Measurements from ENCODE around the gene KCP.

Gene KCP

DNA sequence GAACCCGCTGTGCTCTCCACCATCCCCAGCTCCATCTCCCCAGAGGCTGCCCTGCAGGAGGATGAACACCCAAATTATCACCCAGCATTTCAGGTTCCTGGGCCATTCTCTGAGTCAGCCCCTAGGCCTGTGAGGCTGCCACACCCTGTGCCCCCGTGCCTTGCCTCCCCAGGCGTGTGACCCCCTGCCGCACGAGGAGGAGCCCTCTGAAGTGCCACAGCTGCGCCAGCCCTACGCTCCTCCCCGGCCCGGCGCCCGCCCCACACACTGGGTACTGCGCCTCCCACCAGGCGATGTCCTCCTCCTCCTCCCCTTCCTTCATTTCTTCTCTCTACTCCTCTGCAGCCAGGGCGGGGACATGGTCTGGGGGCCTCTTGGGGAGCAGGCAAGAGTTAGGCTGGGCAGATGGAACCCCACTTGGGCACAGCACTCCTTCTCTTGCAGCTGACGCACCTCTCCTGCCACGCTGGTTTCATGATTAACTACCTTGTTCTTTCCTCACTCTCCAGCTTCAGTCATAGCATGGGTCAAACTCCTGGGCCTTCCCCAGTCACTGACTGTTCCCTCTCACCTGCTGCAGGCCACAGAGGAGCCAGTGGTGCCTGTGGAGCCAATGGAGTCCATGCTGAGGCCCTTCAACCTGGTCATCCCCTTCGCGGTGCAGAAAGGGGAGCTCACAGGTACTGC lies 60.6 kb downstream of the KCP start:
- no peak overlapping the region for H2BK12ac ChIP-seq (ENCODE audit: low read length in 2 of 2)
- H3K4me3 ChIP-seq (ENCODE audit: insufficient read depth in 1 of 2, low read depth in 1 of 2, low read length in 2 of 2): no peak overlapping the region
- no peak overlapping the region for H3K4me2 ChIP-seq (ENCODE audit: low read length, poor library complexity, severe bottlenecking)
- H3K27ac ChIP-seq (ENCODE audit: low read length, poor library complexity, severe bottlenecking): no peak overlapping the region
- H2AFZ ChIP-seq (ENCODE audit: low read depth, low read length): no peak overlapping the region
- H2AK5ac ChIP-seq (ENCODE audit: low read length, severe bottlenecking): no peak overlapping the region
- peaks cover 5% of the 10 kb centered on the region for H3K4me1 ChIP-seq (ENCODE audit: control insufficient read depth, insufficient read depth, low read depth, low read length)
- H2BK120ac ChIP-seq (ENCODE audit: low read depth, low read length): no peak overlapping the region
- H3K23ac ChIP-seq (ENCODE audit: low read length in 2 of 2): no peak overlapping the region
- DNase-seq: no peak
- no peak overlapping the region for H3K9ac ChIP-seq (ENCODE audit: low read length)
- H3K36me3 ChIP-seq (ENCODE audit: control insufficient read depth in 1 of 2, insufficient read depth in 2 of 2, low read depth in 1 of 2, low read length in 2 of 2): peaks cover 96 to 97% of the 10 kb centered on the region in 2 experiments
- H2BK15ac ChIP-seq (ENCODE audit: low read depth, poor library complexity, severe bottlenecking): no peak overlapping the region
- peaks cover 7% of the 10 kb centered on the region for H3K79me1 ChIP-seq (replicated peaks; ENCODE audit: low read length, poor library complexity, severe bottlenecking)
- H3K27me3 ChIP-seq (ENCODE audit: control insufficient read depth in 1 of 2, insufficient read depth in 1 of 2, low read length in 2 of 2): no peaks in the 10 kb centered on the region
- H3K14ac ChIP-seq (ENCODE audit: low read length in 2 of 2): no peak overlapping the region
- no peak overlapping the region for H2BK5ac ChIP-seq (ENCODE audit: low read depth, low read length, poor library complexity, severe bottlenecking)
- WGBS: 95% methylated on average over 18 of the region's 18 CpGs
- no peak overlapping the region for H4K8ac ChIP-seq (ENCODE audit: low read length)
- H3K18ac ChIP-seq (ENCODE audit: low read depth in 1 of 2, low read length in 2 of 2): no peak overlapping the region
- no peak overlapping the region for H3K4ac ChIP-seq (ENCODE audit: low read depth in 1 of 2, low read length in 2 of 2)
- H3K9me3 ChIP-seq (ENCODE audit: control insufficient read depth, low read length): no peaks in the 10 kb centered on the region
- no peak overlapping the region for H4K91ac ChIP-seq (ENCODE audit: low read length)

DNA sequence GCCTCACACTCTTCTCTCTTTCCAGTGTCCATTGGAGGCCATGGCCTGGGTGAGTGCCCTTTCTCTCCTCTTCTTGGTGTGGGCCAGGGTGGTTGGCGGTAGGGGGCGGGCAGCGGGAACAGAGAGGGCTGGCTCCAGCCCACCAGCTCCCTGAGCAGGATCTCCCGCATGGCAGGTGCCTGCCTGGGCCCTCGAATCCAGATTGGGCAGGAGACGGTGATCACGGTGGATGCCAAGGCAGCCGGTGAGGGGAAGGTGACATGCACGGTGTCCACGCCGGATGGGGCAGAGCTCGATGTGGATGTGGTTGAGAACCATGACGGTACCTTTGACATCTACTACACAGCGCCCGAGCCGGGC lies 61.4 kb downstream of the KCP start:
- H3K27ac ChIP-seq (ENCODE audit: low read length, poor library complexity, severe bottlenecking): no peak overlapping the region
- H4K91ac ChIP-seq (ENCODE audit: low read length): no peak overlapping the region
- H3K4me2 ChIP-seq (ENCODE audit: low read length, poor library complexity, severe bottlenecking): no peak overlapping the region
- H2BK120ac ChIP-seq (ENCODE audit: low read depth, low read length): no peak overlapping the region
- no peak overlapping the region for H2BK12ac ChIP-seq (ENCODE audit: low read length in 2 of 2)
- no peaks in the 10 kb centered on the region for H3K27me3 ChIP-seq (ENCODE audit: control insufficient read depth in 1 of 2, insufficient read depth in 1 of 2, low read length in 2 of 2)
- peaks cover 96 to 97% of the 10 kb centered on the region in 2 experiments for H3K36me3 ChIP-seq (ENCODE audit: control insufficient read depth in 1 of 2, insufficient read depth in 2 of 2, low read depth in 1 of 2, low read length in 2 of 2)
- H3K14ac ChIP-seq (ENCODE audit: low read length in 2 of 2): no peak overlapping the region
- no peak overlapping the region for H2AK5ac ChIP-seq (ENCODE audit: low read length, severe bottlenecking)
- DNase-seq: no peak
- H3K4ac ChIP-seq (ENCODE audit: low read depth in 1 of 2, low read length in 2 of 2): no peak overlapping the region
- H2BK5ac ChIP-seq (ENCODE audit: low read depth, low read length, poor library complexity, severe bottlenecking): no peak overlapping the region
- H3K4me3 ChIP-seq (ENCODE audit: insufficient read depth in 1 of 2, low read depth in 1 of 2, low read length in 2 of 2): no peak overlapping the region
- H3K18ac ChIP-seq (ENCODE audit: low read depth in 1 of 2, low read length in 2 of 2): no peak overlapping the region
- 95% methylated on average over 16 of the region's 16 CpGs for WGBS
- H2BK15ac ChIP-seq (ENCODE audit: low read depth, poor library complexity, severe bottlenecking): no peak overlapping the region
- H3K4me1 ChIP-seq (ENCODE audit: control insufficient read depth, insufficient read depth, low read depth, low read length): peaks cover 5% of the 10 kb centered on the region
- H2AFZ ChIP-seq (ENCODE audit: low read depth, low read length): no peak overlapping the region
- H3K9me3 ChIP-seq (ENCODE audit: control insufficient read depth, low read length): no peaks in the 10 kb centered on the region
- H3K23ac ChIP-seq (ENCODE audit: low read length in 2 of 2): no peak overlapping the region
- H3K79me1 ChIP-seq (replicated peaks; ENCODE audit: low read length, poor library complexity, severe bottlenecking): peaks cover 10% of the 10 kb centered on the region
- no peak overlapping the region for H3K9ac ChIP-seq (ENCODE audit: low read length)
- no peak overlapping the region for H4K8ac ChIP-seq (ENCODE audit: low read length)

DNA sequence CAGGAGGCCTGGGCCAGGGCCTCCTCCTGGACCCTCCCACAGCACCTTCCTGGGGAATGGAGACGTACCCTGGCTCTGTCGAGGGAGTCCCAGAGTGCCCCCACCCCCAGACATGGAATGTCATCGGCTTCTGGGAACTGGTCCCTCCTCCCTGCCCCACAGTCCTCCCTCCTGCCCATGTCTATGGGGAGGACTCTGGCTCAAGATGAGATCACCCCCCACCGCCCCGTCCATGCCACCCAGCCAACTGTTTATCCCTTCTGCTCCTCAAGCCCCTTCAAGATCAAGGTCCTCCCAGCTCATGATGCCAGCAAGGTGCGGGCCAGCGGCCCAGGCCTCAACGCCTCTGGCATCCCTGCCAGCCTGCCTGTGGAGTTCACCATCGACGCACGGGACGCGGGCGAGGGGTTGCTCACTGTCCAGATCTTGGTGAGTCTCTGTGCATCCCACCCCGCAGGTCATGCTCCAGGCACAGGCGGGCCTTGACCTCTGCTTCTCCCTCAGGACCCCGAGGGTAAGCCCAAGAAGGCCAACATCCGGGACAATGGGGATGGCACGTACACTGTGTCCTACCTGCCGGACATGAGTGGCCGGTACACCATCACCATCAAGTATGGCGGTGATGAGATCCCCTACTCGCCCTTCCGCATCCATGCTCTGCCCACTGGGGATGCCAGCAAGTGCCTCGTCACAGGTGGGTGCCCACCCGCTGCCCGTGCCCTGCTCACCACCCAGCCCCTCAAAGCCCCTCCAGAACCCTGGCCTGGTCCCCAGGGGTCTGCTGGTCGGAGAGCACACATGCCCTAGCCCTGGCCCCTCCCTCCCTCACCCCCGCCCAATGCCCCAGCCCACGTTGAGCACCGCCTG lies 62.0 kb downstream of the KCP start:
- H4K8ac ChIP-seq (ENCODE audit: low read length): no peak overlapping the region
- H3K79me1 ChIP-seq (replicated peaks; ENCODE audit: low read length, poor library complexity, severe bottlenecking): peaks cover 14% of the 10 kb centered on the region
- peaks cover 96 to 97% of the 10 kb centered on the region in 2 experiments for H3K36me3 ChIP-seq (ENCODE audit: control insufficient read depth in 1 of 2, insufficient read depth in 2 of 2, low read depth in 1 of 2, low read length in 2 of 2)
- H3K4me1 ChIP-seq (ENCODE audit: control insufficient read depth, insufficient read depth, low read depth, low read length): peaks cover 5% of the 10 kb centered on the region
- H2AK5ac ChIP-seq (ENCODE audit: low read length, severe bottlenecking): no peak overlapping the region
- H3K4me3 ChIP-seq (ENCODE audit: insufficient read depth in 1 of 2, low read depth in 1 of 2, low read length in 2 of 2): no peak overlapping the region
- H3K4ac ChIP-seq (ENCODE audit: low read depth in 1 of 2, low read length in 2 of 2): no peak overlapping the region
- H2AFZ ChIP-seq (ENCODE audit: low read depth, low read length): no peak overlapping the region
- no peak overlapping the region for H3K14ac ChIP-seq (ENCODE audit: low read length in 2 of 2)
- H2BK5ac ChIP-seq (ENCODE audit: low read depth, low read length, poor library complexity, severe bottlenecking): no peak overlapping the region
- no peak overlapping the region for H3K9ac ChIP-seq (ENCODE audit: low read length)
- no peak overlapping the region for H2BK15ac ChIP-seq (ENCODE audit: low read depth, poor library complexity, severe bottlenecking)
- H3K23ac ChIP-seq (ENCODE audit: low read length in 2 of 2): no peak overlapping the region
- no peaks in the 10 kb centered on the region for H3K9me3 ChIP-seq (ENCODE audit: control insufficient read depth, low read length)
- no peaks in the 10 kb centered on the region for H3K27me3 ChIP-seq (ENCODE audit: control insufficient read depth in 1 of 2, insufficient read depth in 1 of 2, low read length in 2 of 2)
- DNase-seq: no peak
- no peak overlapping the region for H3K18ac ChIP-seq (ENCODE audit: low read depth in 1 of 2, low read length in 2 of 2)
- no peak overlapping the region for H3K27ac ChIP-seq (ENCODE audit: low read length, poor library complexity, severe bottlenecking)
- H2BK12ac ChIP-seq (ENCODE audit: low read length in 2 of 2): no peak overlapping the region
- WGBS: 97% methylated on average over 28 of the region's 31 CpGs
- H2BK120ac ChIP-seq (ENCODE audit: low read depth, low read length): no peak overlapping the region
- no peak overlapping the region for H4K91ac ChIP-seq (ENCODE audit: low read length)
- H3K4me2 ChIP-seq (ENCODE audit: low read length, poor library complexity, severe bottlenecking): no peak overlapping the region

DNA sequence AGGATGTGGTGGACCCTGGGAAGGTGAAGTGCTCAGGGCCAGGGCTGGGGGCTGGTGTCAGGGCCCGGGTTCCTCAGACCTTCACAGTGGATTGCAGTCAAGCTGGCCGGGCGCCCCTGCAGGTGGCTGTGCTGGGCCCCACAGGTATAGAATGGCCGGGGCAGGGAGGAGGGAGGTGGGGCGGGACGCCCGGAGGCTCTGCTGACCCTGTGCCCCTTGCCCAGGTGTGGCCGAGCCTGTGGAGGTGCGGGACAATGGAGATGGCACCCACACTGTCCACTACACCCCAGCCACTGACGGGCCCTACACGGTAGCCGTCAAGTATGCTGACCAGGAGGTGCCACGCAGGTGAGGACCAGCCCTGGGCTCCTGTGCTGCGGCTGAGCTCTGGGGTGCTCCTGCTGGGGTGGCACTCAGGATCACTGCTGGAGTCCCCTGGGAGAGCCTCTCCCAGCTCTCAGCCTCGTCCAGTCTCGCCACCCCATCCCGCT lies 62.7 kb downstream of the KCP start:
- Histone ChIP-seq H2BK12ac (ENCODE audit: low read length in 2 of 2) (no peak overlapping the region), H2AFZ (ENCODE audit: low read depth, low read length) (no peak overlapping the region), H3K14ac (ENCODE audit: low read length in 2 of 2) (no peak overlapping the region), H2AK5ac (ENCODE audit: low read length, severe bottlenecking) (no peak overlapping the region), H4K91ac (ENCODE audit: low read length) (peak overlapping the region; percentile 34), H3K4me3 (ENCODE audit: insufficient read depth in 1 of 2, low read depth in 1 of 2, low read length in 2 of 2) (no peak overlapping the region), H3K18ac (ENCODE audit: low read depth in 1 of 2, low read length in 2 of 2) (no peak overlapping the region), H3K27ac (ENCODE audit: low read length, poor library complexity, severe bottlenecking) (no peak overlapping the region), H2BK5ac (ENCODE audit: low read depth, low read length, poor library complexity, severe bottlenecking) (no peak overlapping the region), H3K4me2 (ENCODE audit: low read length, poor library complexity, severe bottlenecking) (no peak overlapping the region), H3K27me3 (ENCODE audit: control insufficient read depth in 1 of 2, insufficient read depth in 1 of 2, low read length in 2 of 2) (no peaks in the 10 kb centered on the region), H4K8ac (ENCODE audit: low read length) (no peak overlapping the region), H3K23ac (ENCODE audit: low read length in 2 of 2) (no peak overlapping the region), H3K4ac (ENCODE audit: low read depth in 1 of 2, low read length in 2 of 2) (no peak overlapping the region), H2BK120ac (ENCODE audit: low read depth, low read length) (no peak overlapping the region), H3K9me3 (ENCODE audit: control insufficient read depth, low read length) (no peaks in the 10 kb centered on the region), H3K36me3 (ENCODE audit: control insufficient read depth in 1 of 2, insufficient read depth in 2 of 2, low read depth in 1 of 2, low read length in 2 of 2) (peaks cover 96 to 97% of the 10 kb centered on the region in 2 experiments), H3K9ac (ENCODE audit: low read length) (no peak overlapping the region), H3K4me1 (ENCODE audit: control insufficient read depth, insufficient read depth, low read depth, low read length) (peaks cover 5% of the 10 kb centered on the region), H2BK15ac (ENCODE audit: low read depth, poor library complexity, severe bottlenecking) (no peak overlapping the region), H3K79me1 (replicated peaks; ENCODE audit: low read length, poor library complexity, severe bottlenecking) (peaks cover 15% of the 10 kb centered on the region)
- over 99% methylated on average over 12 of the region's 17 CpGs for WGBS
- DNase-seq: no peak
